Liver (tissue), 9 donors: ENCODE results near the gene KCNMA1. TPM values are rescaled to one million over a fixed set of nuclear protein-coding genes. Genes with fewer than 3 reads are reported as not detected.

ENCODE experiments used
- DNase-seq: peaks from one replicate; pipeline ENCODE4 v3.0.0-alpha.2; 2017; ENCODE audit warnings: low spot score
- H3K27ac ChIP-seq, 2 donors: one replicate each; pipeline ENCODE4 v1.7.0; 2013; ENCODE audit warnings: inconsistent platforms in 2 of 2, low read length in 2 of 2, control low read depth in 1 of 2, low read depth in 1 of 2, mild to moderate bottlenecking in 1 of 2
- H3K27me3 ChIP-seq, 4 donors: one replicate each; pipeline versions ENCODE4 v1.6.1 to v1.7.0; 2013; ENCODE audit warnings: low read length in 3 of 4, inconsistent platforms in 1 of 4, mild to moderate bottlenecking in 1 of 4, moderate library complexity in 1 of 4; ENCODE audit not compliant: control insufficient read depth in 4 of 4, insufficient read depth in 4 of 4
- H3K36me3 ChIP-seq, 4 donors: one replicate each; pipeline versions ENCODE4 v1.6.1 to v1.7.0; 2013; ENCODE audit warnings: low read length in 3 of 4, mild to moderate bottlenecking in 3 of 4, low read depth in 1 of 4, moderate library complexity in 1 of 4; ENCODE audit not compliant: control insufficient read depth in 4 of 4, insufficient read depth in 3 of 4
- H3K4me1 ChIP-seq, 4 donors: one replicate each; pipeline versions ENCODE4 v1.6.1 to v1.7.0; 2013; ENCODE audit warnings: low read length in 3 of 4, mild to moderate bottlenecking in 3 of 4, moderate library complexity in 1 of 4; ENCODE audit not compliant: control insufficient read depth in 4 of 4, insufficient read depth in 4 of 4
- H3K4me3 ChIP-seq, 3 donors: one replicate each; pipeline versions ENCODE4 v1.6.1 to v1.7.0; 2013; ENCODE audit warnings: low read length in 3 of 3, control low read depth in 1 of 3, low read depth in 1 of 3, mild to moderate bottlenecking in 1 of 3
- H3K9ac ChIP-seq, 2 donors: one replicate each; pipeline ENCODE4 v1.7.0; 2013; ENCODE audit warnings: low read length in 2 of 2, mild to moderate bottlenecking in 2 of 2, moderate library complexity in 2 of 2, control low read depth in 1 of 2, low read depth in 1 of 2
- H3K9me3 ChIP-seq, 4 donors: one replicate each; pipeline versions ENCODE4 v1.6.1 to v1.7.0; 2013; ENCODE audit warnings: low read length in 3 of 4; ENCODE audit not compliant: control insufficient read depth in 4 of 4
- ATF3 ChIP-seq: IDR thresholded peaks from 2 replicates; pipeline ENCODE4 v1.6.1; 2016; ENCODE audit warnings: antibody characterized with exemption
- CTCF ChIP-seq: fragments of 150-350 bp; IDR thresholded peaks from 2 replicates; pipeline ENCODE4 v1.5.1; 2017; ENCODE audit warnings: improper control_type of control experiment, low read depth, low read length; ENCODE audit not compliant: missing input control
- EGR1 ChIP-seq, 2 donors: IDR thresholded peaks; 2 replicates each; pipeline ENCODE4 v1.6.1; 2016 to 2018; ENCODE audit warnings: antibody characterized with exemption in 2 of 2, low read depth in 2 of 2
- FOXA1 ChIP-seq: IDR thresholded peaks from 2 replicates; pipeline ENCODE4 v1.6.1; 2016; ENCODE audit warnings: antibody characterized with exemption
- FOXA2 ChIP-seq: IDR thresholded peaks from 2 replicates; pipeline ENCODE4 v1.6.1; 2016; ENCODE audit warnings: antibody characterized with exemption
- GABPA ChIP-seq, 2 donors: IDR thresholded peaks in 1 of 2; conservative IDR thresholded peaks in 1 of 2; 2 replicates each; pipeline ENCODE4 v1.6.1; 2016; ENCODE audit warnings: antibody characterized with exemption in 2 of 2, mild to moderate bottlenecking in 1 of 2, moderate library complexity in 1 of 2
- HNF4A ChIP-seq, 2 donors: conservative IDR thresholded peaks; 2 replicates each; pipeline ENCODE4 v1.6.1; 2016; ENCODE audit warnings: antibody characterized with exemption in 2 of 2, mild to moderate bottlenecking in 2 of 2
- HNF4G ChIP-seq: IDR thresholded peaks from 2 replicates; pipeline ENCODE4 v1.6.1; 2016; ENCODE audit warnings: antibody characterized with exemption
- JUND ChIP-seq, 2 donors: IDR thresholded peaks; 2 replicates each; pipeline ENCODE4 v1.6.1; 2016; ENCODE audit warnings: antibody characterized with exemption in 2 of 2
- MAX ChIP-seq: IDR thresholded peaks from 2 replicates; pipeline ENCODE4 v1.6.1; 2016; ENCODE audit warnings: antibody characterized with exemption
- NR2F2 ChIP-seq: IDR thresholded peaks from 2 replicates; pipeline ENCODE4 v1.6.1; 2016; ENCODE audit warnings: antibody characterized with exemption
- RAD21 ChIP-seq, 2 donors: IDR thresholded peaks; 2 replicates each; pipeline ENCODE4 v1.6.1; 2016; ENCODE audit warnings: antibody characterized with exemption in 2 of 2, mild to moderate bottlenecking in 2 of 2
- REST ChIP-seq: IDR thresholded peaks from 2 replicates; pipeline ENCODE4 v1.6.1; 2016; ENCODE audit warnings: antibody characterized with exemption, mild to moderate bottlenecking
- RXRA ChIP-seq, 2 donors: IDR thresholded peaks; 2 replicates each; pipeline ENCODE4 v1.6.1; 2017 to 2018; ENCODE audit warnings: antibody characterized with exemption in 2 of 2, mild to moderate bottlenecking in 1 of 2
- SP1 ChIP-seq: IDR thresholded peaks from 2 replicates; pipeline ENCODE4 v1.6.1; 2018; ENCODE audit warnings: antibody characterized with exemption, mild to moderate bottlenecking
- TAF1 ChIP-seq: conservative IDR thresholded peaks from 2 replicates; pipeline ENCODE4 v1.6.1; 2016; ENCODE audit warnings: antibody characterized with exemption, mild to moderate bottlenecking
- YY1 ChIP-seq: IDR thresholded peaks from 2 replicates; pipeline ENCODE4 v1.6.1; 2016; ENCODE audit warnings: antibody characterized with exemption, mild to moderate bottlenecking
- WGBS: extraction: QIAGEN DNeasy Blood & Tissue Kit; methylation state at CpG from one replicate; pipeline ENCODE4 v1.1.7; 2013; 5-methylcytosine and 5-hydroxymethylcytosine counted together
- polyA plus RNA-seq, 2 donors: library from polyadenylated mRNA; stranded (reverse) in 1 of 2; unstranded in 1 of 2; fragments of 200-250 nt in 1 of 2; fragments of >200 nt in 1 of 2; fragmentation: Nextera tagmentation in 1 of 2; extraction: Ambion mirVana in 1 of 2; gene quantifications; one replicate each; pipeline versions ENCODE4 v1.2.1 to v1.2.3, GENCODE V29; 2013 to 2015
- total RNA-seq, 2 donors: library from RNA; depleted of rRNA; stranded (reverse); fragments of >200 nt; gene quantifications; one replicate each; pipeline ENCODE4 v1.2.3, GENCODE V29; 2014
- TF ChIP-seq, protein P1 (sequence below): IDR thresholded peaks from 2 replicates; pipeline ENCODE4 v1.6.1; 2016; ENCODE audit warnings: antibody characterized with exemption
- donor health status: healthy.
- donor health status: healthy.
- donor health status: healthy.
- donor health status: healthy.
- donor health status: healthy.

Gene KCNMA1
- total and polyA plus RNA-seq, 4 donors, result 2.5 to 9.7 (median 4.7) TPM

GRCh38 chr10:77513220-77513619, 124.4 kb downstream of the KCNMA1 start:
- Histone ChIP-seq H3K4me3 (no peak overlapping the region), H3K9ac (no peak overlapping the region), H3K9me3 (no peaks in the 10 kb centered on the region), H3K27ac (no peak overlapping the region), H3K36me3 (no peaks in the 10 kb centered on the region), H3K27me3 (no peaks in the 10 kb centered on the region), H3K4me1 (no peaks in the 10 kb centered on the region)
- TF ChIP-seq FOXA2 (no peak), ATF3 (no peak), FOXA1 (no peak), TAF1 (no peak), NR2F2 (no peak), SP1 (no peak), JUND (IDR thresholded peaks at IDR 0.05) (no peak), YY1 (no peak), EGR1 (IDR thresholded peaks at IDR 0.05; ENCODE audit: low read depth in 2 of 2) (no peak), REST (no peak), CTCF (no peak), GABPA (IDR thresholded peaks at IDR 0.05 in 1 of 2, conservative IDR thresholded peaks at IDR 0.05 in 1 of 2) (no peak), MAX (no peak), HNF4A (conservative IDR thresholded peaks at IDR 0.05) (no peak), HNF4G (no peak), RXRA (IDR thresholded peaks at IDR 0.05) (no peak), RAD21 (IDR thresholded peaks at IDR 0.05) (no peak)
- TF ChIP-seq, protein P1, sequence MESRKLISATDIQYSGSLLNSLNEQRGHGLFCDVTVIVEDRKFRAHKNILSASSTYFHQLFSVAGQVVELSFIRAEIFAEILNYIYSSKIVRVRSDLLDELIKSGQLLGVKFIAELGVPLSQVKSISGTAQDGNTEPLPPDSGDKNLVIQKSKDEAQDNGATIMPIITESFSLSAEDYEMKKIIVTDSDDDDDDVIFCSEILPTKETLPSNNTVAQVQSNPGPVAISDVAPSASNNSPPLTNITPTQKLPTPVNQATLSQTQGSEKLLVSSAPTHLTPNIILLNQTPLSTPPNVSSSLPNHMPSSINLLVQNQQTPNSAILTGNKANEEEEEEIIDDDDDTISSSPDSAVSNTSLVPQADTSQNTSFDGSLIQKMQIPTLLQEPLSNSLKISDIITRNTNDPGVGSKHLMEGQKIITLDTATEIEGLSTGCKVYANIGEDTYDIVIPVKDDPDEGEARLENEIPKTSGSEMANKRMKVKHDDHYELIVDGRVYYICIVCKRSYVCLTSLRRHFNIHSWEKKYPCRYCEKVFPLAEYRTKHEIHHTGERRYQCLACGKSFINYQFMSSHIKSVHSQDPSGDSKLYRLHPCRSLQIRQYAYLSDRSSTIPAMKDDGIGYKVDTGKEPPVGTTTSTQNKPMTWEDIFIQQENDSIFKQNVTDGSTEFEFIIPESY, result no peak
- DNase-seq, result no peak
- 92% methylated on average over 7 of the region's 7 CpGs for WGBS

DNA sequence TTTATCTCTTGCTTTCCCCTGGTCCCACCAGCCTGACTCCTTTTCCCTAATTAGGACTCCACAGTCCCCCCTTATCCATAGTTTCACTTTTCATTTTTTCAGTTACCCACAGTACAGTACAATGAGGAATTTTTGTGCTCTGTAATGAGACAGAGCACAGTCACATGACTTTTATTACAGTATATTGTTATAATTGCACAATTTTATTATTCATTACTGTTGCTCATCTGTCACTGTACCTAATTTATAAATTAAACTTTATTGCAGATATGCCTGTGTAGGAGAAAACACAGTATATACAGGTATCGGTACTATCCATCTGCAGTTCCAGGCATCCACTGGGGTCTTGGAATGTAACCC, 125.4 kb downstream of the KCNMA1 start:
- H3K4me3 ChIP-seq, result no peak overlapping the region
- no peak overlapping the region for H3K9ac ChIP-seq
- no peak for DNase-seq
- WGBS, result 93% methylated on average over 1 of the region's 1 CpG
- no peak overlapping the region for H3K27ac ChIP-seq
- no peaks in the 10 kb centered on the region for H3K36me3 ChIP-seq
- no peaks in the 10 kb centered on the region for H3K4me1 ChIP-seq
- no peaks in the 10 kb centered on the region for H3K9me3 ChIP-seq
- no peaks in the 10 kb centered on the region for H3K27me3 ChIP-seq
- no peak for TF ChIP-seq FOXA1
- no peak for TF ChIP-seq MAX
- no peak for TF ChIP-seq NR2F2
- no peak for TF ChIP-seq FOXA2
- no peak for TF ChIP-seq ATF3
- TF ChIP-seq, protein P1, result no peak
- no peak for TF ChIP-seq YY1
- no peak for TF ChIP-seq CTCF
- TF ChIP-seq RXRA (IDR thresholded peaks at IDR 0.05), result no peak
- no peak for TF ChIP-seq GABPA (IDR thresholded peaks at IDR 0.05 in 1 of 2, conservative IDR thresholded peaks at IDR 0.05 in 1 of 2)
- no peak for TF ChIP-seq JUND (IDR thresholded peaks at IDR 0.05)
- TF ChIP-seq SP1, result no peak
- TF ChIP-seq HNF4A (conservative IDR thresholded peaks at IDR 0.05), result no peak
- TF ChIP-seq RAD21 (IDR thresholded peaks at IDR 0.05), result no peak
